ENCODE data around the gene YPEL5. TPM values are rescaled to one million over a fixed set of nuclear protein-coding genes. Genes with fewer than 3 reads are reported as not detected.

YPEL5 gene
- total and polyA plus RNA-seq, 10 of the 15 experiments (the other 5 are each of a cell fraction or from before 2014, with no cell fraction given), result 18.8 to 47.3 (median 21.7) TPM

- no peak overlapping the region; the same call in 1 of the 2 replicates for H2AFZ ChIP-seq (ENCODE audit: control insufficient read depth, low read depth, low read length)
- H3K27ac ChIP-seq (ENCODE audit: control insufficient read depth, insufficient read depth), result peak overlapping the region; percentile 36; the same call in 1 of the 2 replicates
- FAIRE-seq (no peak), ATAC-seq (no peak), DNase-seq (ENCODE audit: low read depth, low spot score) (no peak)
- WGBS (ENCODE audit: insufficient coverage, insufficient replicate concordance, low lambda C conversion rate, missing lambda C conversion rate), result 71% methylated on average over 1 of the region's 1 CpG
- ChIA-PET CTCF (interaction anchor here (0.6 to 7.2 kb wide), 14 partner anchors 9 to 562 kb away, joined by 3 to 116 read pairs (median 4); no protein-coding TSS in a partner anchor), POLR2A (interaction anchor here (0.7 to 3.5 kb wide), 4 partner anchors 10 to 85 kb away, joined by 3 to 20 read pairs (median 4); no protein-coding TSS in a partner anchor), RAD21 (ENCODE audit: unreplicated experiment) (interaction anchor here (0.7 to 7.3 kb wide), 11 partner anchors 9 to 1020 kb away, joined by 3 to 97 read pairs (median 4); no protein-coding TSS in a partner anchor), SMC1A (ENCODE audit: uncharacterized antibody, unreplicated experiment) (interaction anchor here (0.7 to 6.1 kb wide), 16 partner anchors 10 to 561 kb away, joined by 3 to 85 read pairs (median 4); no protein-coding TSS in a partner anchor)
- H3K9me3 ChIP-seq (replicated peaks; ENCODE audit: control insufficient read depth, insufficient read depth, low read length), result no peaks in the 10 kb centered on the region
- H3K27me3 ChIP-seq (replicated peaks in 1 of 2; ENCODE audit: control insufficient read depth in 2 of 2, insufficient read depth in 2 of 2, low read length in 1 of 2), result no peaks in the 10 kb centered on the region
- in situ Hi-C loops (cut with MboI), result loop anchor here (25.0 kb wide), 1 partner anchor 1012 kb away; no protein-coding TSS in a partner anchor
- H3K4me2 ChIP-seq (ENCODE audit: control insufficient read depth, insufficient read depth), result peak overlapping the region; percentile 79
- intact Hi-C loops (cut with micrococcal nuclease; ENCODE audit: unreplicated experiment), result loop anchor here (5.0 kb wide), 1 partner anchor 187 kb away; no protein-coding TSS in a partner anchor
- no peaks in the 10 kb centered on the region; the same call in 1 of the 2 replicates for H3K79me2 ChIP-seq (ENCODE audit: control insufficient read depth, insufficient read depth, low read length)
- H3K9ac ChIP-seq (ENCODE audit: control insufficient read depth, insufficient read depth, low read length), result no peak overlapping the region
- H3K4me1 ChIP-seq (ENCODE audit: control insufficient read depth, insufficient read depth, low read length), result peaks cover 25% of the 10 kb centered on the region
- H4K20me1 ChIP-seq (ENCODE audit: control insufficient read depth, insufficient read depth), result no peaks in the 10 kb centered on the region
- TF ChIP-seq SIN3A (IDR thresholded peaks at IDR 0.05; ENCODE audit: low read depth, low read length) (no peak), SPI1 (IDR thresholded peaks at IDR 0.05; ENCODE audit: borderline replicate concordance, insufficient read depth, low read depth, low read length) (peak; percentile 16; the same call in 1 of the 2 replicates), SMAD5 (IDR thresholded peaks at IDR 0.05; ENCODE audit: low read depth) (no peak), MTA2 (IDR thresholded peaks at IDR 0.05; ENCODE audit: low read depth) (peak; percentile 41; the same call in 1 of the 2 replicates), MEF2A (IDR thresholded peaks at IDR 0.05; ENCODE audit: insufficient read depth, low read depth, low read length) (0 out of 2 replicates have a peak, but pooled peaks have one; percentile 3), IKZF1 (conservative IDR thresholded peaks at IDR 0.05) (peak; percentile 40), EED (IDR thresholded peaks at IDR 0.05; ENCODE audit: low read depth) (no peak)
- BruUV-seq (replicated peaks), result no TSS peak
- peak overlapping the region; percentile 50 for H3K4me3 ChIP-seq
- H3K36me3 ChIP-seq (ENCODE audit: control insufficient read depth in 2 of 2, insufficient read depth in 2 of 2, low read length in 1 of 2), result no peaks in the 10 kb centered on the region
These were observed 3.2 kb downstream of the YPEL5 start for GRCh38 chr2:30149976-30150375.

Measured in GM12878 (cell line).